Endothelial cell of umbilical vein (primary cell): Measurements from ENCODE around the gene MTMR3.

Experiments used
- CTCF ChIP-seq, 2 donors: IDR thresholded peaks; 1 replicate in 1 of 2; 2 replicates in 1 of 2; pipeline ENCODE4 v1.5.1; 2011; ENCODE audit warnings: low read length in 2 of 2, mild to moderate bottlenecking in 2 of 2, moderate library complexity in 2 of 2, control low read depth in 1 of 2, inconsistent platforms in 1 of 2, low read depth in 1 of 2; ENCODE audit not compliant: insufficient read depth in 1 of 2; ENCODE audit errors: extremely low read depth in 1 of 2
- POLR2AphosphoS5 ChIP-seq: IDR thresholded peaks from 2 replicates; pipeline ENCODE4 v1.6.1; 2012; ENCODE audit warnings: low read depth, mild to moderate bottlenecking, control low read depth, low read length, moderate library complexity; ENCODE audit not compliant: insufficient read depth

- TF ChIP-seq CTCF (IDR thresholded peaks at IDR 0.05; ENCODE audit: extremely low read depth in 1 of 2, insufficient read depth in 1 of 2, low read depth in 1 of 2, low read length in 2 of 2) (no peak), POLR2AphosphoS5 (no peak)
Observed at GRCh38 chr22:29947410-29948384, 64.7 kb downstream of the MTMR3 start.
